Neuronal stem cell (in vitro differentiated cells): ENCODE measurements around the gene IFT57.

Experiments used
- DNase-seq: peaks from one replicate; pipeline ENCODE4 v3.0.0-alpha.2; 2013; ENCODE audit warnings: low spot score
- H2AFZ ChIP-seq: one replicate; pipeline ENCODE4 v1.6.1; 2013; ENCODE audit warnings: mild to moderate bottlenecking, low read length, inconsistent platforms
- H2AK5ac ChIP-seq: 2 replicates; pipeline ENCODE4 v1.6.1; 2013; ENCODE audit warnings: low read depth, mild to moderate bottlenecking, inconsistent platforms, low read length, moderate library complexity, mixed read lengths
- H2BK120ac ChIP-seq: 2 replicates; pipeline ENCODE4 v1.6.1; 2013; ENCODE audit warnings: low read depth, mild to moderate bottlenecking, inconsistent platforms, low read length, moderate library complexity, mixed read lengths
- H2BK12ac ChIP-seq: one replicate; pipeline ENCODE4 v1.6.1; 2013; ENCODE audit warnings: low read length, inconsistent platforms
- H2BK15ac ChIP-seq: 2 replicates; pipeline ENCODE4 v1.6.1; 2013; ENCODE audit warnings: mild to moderate bottlenecking, low read length, inconsistent platforms, mixed read lengths
- H2BK5ac ChIP-seq: one replicate; pipeline ENCODE4 v1.6.1; 2013; ENCODE audit warnings: inconsistent platforms, mild to moderate bottlenecking, low read length, moderate library complexity
- H3K14ac ChIP-seq: one replicate; pipeline ENCODE4 v1.6.1; 2013; ENCODE audit warnings: low read length, inconsistent platforms
- H3K18ac ChIP-seq: 2 replicates; pipeline ENCODE4 v1.6.1; 2013; ENCODE audit warnings: low read length, inconsistent platforms
- H3K23ac ChIP-seq: 2 replicates; pipeline ENCODE4 v1.6.1; 2013; ENCODE audit warnings: low read depth, mild to moderate bottlenecking, mixed read lengths, low read length, inconsistent platforms; ENCODE audit not compliant: poor library complexity
- H3K27ac ChIP-seq: replicated peaks from 3 replicates; pipeline ENCODE4 v1.5.1; 2013; ENCODE audit warnings: low read length, inconsistent platforms
- H3K27me3 ChIP-seq, 3 experiments: 2 replicates each; pipeline ENCODE4 v1.6.1; 2013; ENCODE audit warnings: low read length in 3 of 3, mild to moderate bottlenecking in 2 of 3, inconsistent platforms in 1 of 3, low read depth in 1 of 3, mixed read lengths in 1 of 3, moderate library complexity in 1 of 3; ENCODE audit not compliant: control insufficient read depth in 3 of 3, insufficient read depth in 3 of 3
- H3K36me3 ChIP-seq, 2 donors: replicated peaks in 1 of 2; 2 replicates each; pipeline ENCODE4 v1.6.1; 2013; ENCODE audit warnings: low read length in 2 of 2; ENCODE audit not compliant: control insufficient read depth in 2 of 2, insufficient read depth in 2 of 2
- H3K4ac ChIP-seq: 2 replicates; pipeline ENCODE4 v1.6.1; 2013; ENCODE audit warnings: inconsistent platforms, mild to moderate bottlenecking, low read length, moderate library complexity
- H3K4me1 ChIP-seq, 2 donors: 1 replicate in 1 of 2; 2 replicates in 1 of 2; pipeline ENCODE4 v1.6.1; 2013; ENCODE audit warnings: low read length in 2 of 2, low read depth in 1 of 2; ENCODE audit not compliant: control insufficient read depth in 2 of 2, insufficient read depth in 1 of 2
- H3K4me2 ChIP-seq: one replicate; pipeline ENCODE4 v1.6.1; 2013; ENCODE audit warnings: mild to moderate bottlenecking, low read length, inconsistent platforms; ENCODE audit not compliant: insufficient read depth, poor library complexity, severe bottlenecking
- H3K4me3 ChIP-seq, 2 donors: 2 replicates each; pipeline ENCODE4 v1.5.1; 2013; ENCODE audit warnings: low read length in 2 of 2, mild to moderate bottlenecking in 2 of 2, inconsistent platforms in 1 of 2, moderate library complexity in 1 of 2
- H3K79me1 ChIP-seq: one replicate; pipeline ENCODE4 v1.6.1; 2013; ENCODE audit warnings: low read depth, mild to moderate bottlenecking, inconsistent platforms, low read length, moderate library complexity
- H3K9ac ChIP-seq: one replicate; pipeline ENCODE4 v1.6.1; 2013; ENCODE audit warnings: mild to moderate bottlenecking, low read depth, low read length, inconsistent platforms; ENCODE audit not compliant: poor library complexity
- H3K9me3 ChIP-seq, 2 donors: replicated peaks in 1 of 2; 2 replicates each; pipeline versions ENCODE3 to v1.6.1; 2013; ENCODE audit warnings: low read length in 2 of 2, mild to moderate bottlenecking in 2 of 2, inconsistent platforms in 1 of 2, low read depth in 1 of 2, mixed read lengths in 1 of 2, moderate library complexity in 1 of 2; ENCODE audit not compliant: control insufficient read depth in 2 of 2, insufficient read depth in 1 of 2
- H4K8ac ChIP-seq: one replicate; pipeline ENCODE4 v1.6.1; 2013; ENCODE audit warnings: low read depth, mild to moderate bottlenecking, inconsistent platforms, low read length, moderate library complexity
- H4K91ac ChIP-seq: one replicate; pipeline ENCODE4 v1.6.1; 2013; ENCODE audit warnings: low read length, low read depth, mild to moderate bottlenecking, inconsistent platforms; ENCODE audit not compliant: poor library complexity
- WGBS, 2 donors: extraction: QIAGEN DNeasy Blood & Tissue Kit; methylation state at CpG; one replicate each; pipeline ENCODE4 v1.1.7; 2013; ENCODE audit warnings: missing lambda C conversion rate in 2 of 2, mixed read lengths in 1 of 2; ENCODE audit not compliant: insufficient read length in 2 of 2, insufficient replicate concordance in 1 of 2; ENCODE audit errors: extremely low coverage in 2 of 2; 5-methylcytosine and 5-hydroxymethylcytosine counted together

The IFT57 gene

DNA sequence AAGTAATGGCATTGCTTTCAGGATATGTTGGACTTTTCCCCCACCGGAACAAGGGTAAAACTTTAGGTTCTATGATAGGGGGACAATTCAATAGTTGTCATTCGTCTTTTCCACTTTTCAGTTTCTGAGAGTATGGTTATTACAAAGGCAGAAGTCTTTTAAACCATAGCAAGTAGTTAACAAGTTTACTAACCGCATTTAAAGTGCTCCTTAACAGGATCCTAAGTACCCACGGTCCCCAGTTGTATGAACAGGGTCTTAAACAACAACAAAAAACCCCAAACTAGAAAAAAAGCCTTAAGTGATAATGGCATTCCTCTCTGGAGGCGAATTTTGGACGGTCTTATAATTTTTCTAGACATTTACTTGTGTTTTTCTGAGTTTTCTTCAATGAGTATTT is 831 bp downstream of the IFT57 start:
- Histone ChIP-seq H3K18ac (no peak overlapping the region), H2BK5ac (no peak overlapping the region), H4K91ac (no peak overlapping the region), H3K23ac (no peak overlapping the region), H3K4me2 (no peak overlapping the region), H3K4me3 (peak overlapping the region in 1 of 2 donors; percentile 81), H4K8ac (no peak overlapping the region), H3K79me1 (peaks cover 2% of the 10 kb centered on the region), H2AFZ (peak overlapping the region; percentile 96), H3K27me3 (no peaks in the 10 kb centered on the region), H2BK120ac (no peak overlapping the region), H2AK5ac (no peak overlapping the region), H3K14ac (no peak overlapping the region), H3K9ac (no peak overlapping the region), H3K4ac (no peak overlapping the region), H3K27ac (no peak overlapping the region), H3K4me1 (peaks cover 7 to 13% of the 10 kb centered on the region in 2 donors), H2BK15ac (no peak overlapping the region), H2BK12ac (no peak overlapping the region), H3K36me3 (peaks cover 0 to 20% of the 10 kb centered on the region in 2 donors), H3K9me3 (no peaks in the 10 kb centered on the region)
- no CpG with 5 or more reads among the region's 6 CpGs for WGBS, 2 donors
- no peak for DNase-seq

DNA sequence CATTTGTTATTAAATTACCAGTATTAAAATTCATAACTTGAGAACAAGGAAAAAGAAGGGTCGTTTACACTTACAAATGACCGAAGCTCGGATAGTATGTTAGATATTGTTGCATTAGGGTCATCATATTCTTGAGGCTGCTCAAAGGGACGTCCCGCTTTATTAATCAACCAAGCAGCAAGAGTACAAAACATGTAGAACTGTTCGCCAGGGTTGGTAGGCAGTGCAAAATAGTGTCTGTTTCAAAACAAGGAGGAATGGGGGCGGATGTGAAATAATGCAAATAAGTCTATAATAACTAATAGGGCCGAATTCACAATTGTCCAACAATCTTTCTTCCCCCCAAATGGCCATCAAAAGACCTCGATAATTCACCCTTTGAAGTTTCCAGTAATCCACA is 2.9 kb downstream of the IFT57 start:
- WGBS, 2 donors: no CpG with 5 or more reads among the region's 9 CpGs

DNA sequence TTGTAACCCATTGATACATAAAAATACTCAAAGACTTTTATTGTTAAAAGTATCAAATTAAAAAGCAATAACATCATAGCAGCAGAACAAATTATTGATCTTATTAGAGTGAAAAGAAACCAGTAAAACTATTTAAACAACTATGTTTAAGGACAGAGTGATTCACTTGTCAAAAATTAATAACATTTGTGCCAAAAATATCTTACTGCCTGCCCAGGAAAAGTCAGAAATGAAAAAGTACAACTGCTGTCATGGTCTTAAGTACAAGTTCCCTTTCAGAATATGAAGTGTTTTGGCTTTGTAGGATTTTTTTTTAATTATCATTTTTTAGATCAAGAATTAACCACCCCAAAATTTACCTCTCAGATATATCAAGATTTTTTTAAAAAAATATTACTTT is 3.4 kb downstream of the IFT57 start:
- H2BK12ac ChIP-seq: no peak overlapping the region
- no peak overlapping the region for H2BK120ac ChIP-seq
- H3K27ac ChIP-seq: no peak overlapping the region
- no peak overlapping the region for H2AFZ ChIP-seq
- H2BK5ac ChIP-seq: no peak overlapping the region
- H3K4me3 ChIP-seq: no peak overlapping the region
- peaks cover 2% of the 10 kb centered on the region for H3K79me1 ChIP-seq
- no peak overlapping the region for H4K91ac ChIP-seq
- no peak overlapping the region for H2AK5ac ChIP-seq
- H3K4me2 ChIP-seq: no peak overlapping the region
- DNase-seq: no peak
- no peak overlapping the region for H3K14ac ChIP-seq
- H3K18ac ChIP-seq: no peak overlapping the region
- H3K36me3 ChIP-seq: peaks cover 0 to 24% of the 10 kb centered on the region in 2 donors
- H3K4me1 ChIP-seq: peaks cover 3 to 8% of the 10 kb centered on the region in 2 donors
- H4K8ac ChIP-seq: no peak overlapping the region
- no peak overlapping the region for H3K9ac ChIP-seq
- H2BK15ac ChIP-seq: no peak overlapping the region
- H3K23ac ChIP-seq: no peak overlapping the region
- H3K9me3 ChIP-seq: no peaks in the 10 kb centered on the region
- H3K4ac ChIP-seq: no peak overlapping the region
- no peaks in the 10 kb centered on the region for H3K27me3 ChIP-seq

More for the DNA sequence above, 2.9 kb downstream of the IFT57 start:
- no peak overlapping the region for H3K23ac ChIP-seq
- H3K4me1 ChIP-seq: peaks cover 5 to 13% of the 10 kb centered on the region in 2 donors
- no peak overlapping the region for H2BK15ac ChIP-seq
- no peak overlapping the region for H3K4me3 ChIP-seq
- no peak overlapping the region for H4K8ac ChIP-seq
- no peaks in the 10 kb centered on the region for H3K27me3 ChIP-seq
- DNase-seq: no peak
- H3K27ac ChIP-seq: no peak overlapping the region
- H3K9ac ChIP-seq: no peak overlapping the region
- no peak overlapping the region for H2AFZ ChIP-seq
- H2AK5ac ChIP-seq: no peak overlapping the region
- H2BK12ac ChIP-seq: no peak overlapping the region
- H3K4me2 ChIP-seq: no peak overlapping the region
- no peak overlapping the region for H2BK120ac ChIP-seq
- no peaks in the 10 kb centered on the region for H3K9me3 ChIP-seq
- no peak overlapping the region for H3K4ac ChIP-seq
- peaks cover 0 to 23% of the 10 kb centered on the region in 2 donors for H3K36me3 ChIP-seq
- no peak overlapping the region for H2BK5ac ChIP-seq
- H3K14ac ChIP-seq: no peak overlapping the region
- no peak overlapping the region for H4K91ac ChIP-seq
- no peak overlapping the region for H3K18ac ChIP-seq
- peaks cover 2% of the 10 kb centered on the region for H3K79me1 ChIP-seq

DNA sequence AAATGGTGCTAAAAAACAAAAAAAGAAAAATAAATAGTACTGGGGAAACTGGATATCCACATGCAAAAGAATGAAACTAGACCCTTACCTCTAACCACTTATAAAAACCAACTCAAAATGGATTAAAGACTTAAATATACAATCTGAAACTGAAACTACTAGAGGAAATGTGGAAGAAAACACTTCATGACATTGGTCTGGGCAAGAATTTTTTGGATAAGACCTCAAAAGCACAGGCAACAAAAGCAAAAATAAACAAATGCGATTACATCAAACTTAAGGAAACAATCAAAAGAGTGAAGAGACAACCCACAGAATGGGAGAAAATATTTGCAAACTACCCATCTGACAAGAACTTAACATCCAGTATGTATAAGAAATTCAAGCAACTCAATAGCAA is 6.4 kb downstream of the IFT57 start:
- no peak overlapping the region for H3K14ac ChIP-seq
- H3K79me1 ChIP-seq: no peaks in the 10 kb centered on the region
- no CpG with 5 or more reads among the region's 1 CpG for WGBS, 2 donors
- no peak overlapping the region for H2BK15ac ChIP-seq
- H3K9ac ChIP-seq: no peak overlapping the region
- no peak overlapping the region for H3K4ac ChIP-seq
- H2BK5ac ChIP-seq: no peak overlapping the region
- no peak overlapping the region for H2AFZ ChIP-seq
- H3K27me3 ChIP-seq: no peaks in the 10 kb centered on the region
- H2AK5ac ChIP-seq: no peak overlapping the region
- H3K23ac ChIP-seq: no peak overlapping the region
- H3K4me3 ChIP-seq: no peak overlapping the region
- H3K36me3 ChIP-seq: peaks cover 0 to 50% of the 10 kb centered on the region in 2 donors
- H2BK12ac ChIP-seq: no peak overlapping the region
- no peak overlapping the region for H3K18ac ChIP-seq
- no peak overlapping the region for H3K4me2 ChIP-seq
- H4K91ac ChIP-seq: no peak overlapping the region
- no peak overlapping the region for H4K8ac ChIP-seq
- no peak overlapping the region for H2BK120ac ChIP-seq
- no peak overlapping the region for H3K27ac ChIP-seq
- no peak for DNase-seq
- no peaks in the 10 kb centered on the region for H3K9me3 ChIP-seq
- peaks cover 0 to 2% of the 10 kb centered on the region in 2 donors for H3K4me1 ChIP-seq
